Measurements from ENCODE around the gene ZFYVE28.

The ZFYVE28 gene

DNA sequence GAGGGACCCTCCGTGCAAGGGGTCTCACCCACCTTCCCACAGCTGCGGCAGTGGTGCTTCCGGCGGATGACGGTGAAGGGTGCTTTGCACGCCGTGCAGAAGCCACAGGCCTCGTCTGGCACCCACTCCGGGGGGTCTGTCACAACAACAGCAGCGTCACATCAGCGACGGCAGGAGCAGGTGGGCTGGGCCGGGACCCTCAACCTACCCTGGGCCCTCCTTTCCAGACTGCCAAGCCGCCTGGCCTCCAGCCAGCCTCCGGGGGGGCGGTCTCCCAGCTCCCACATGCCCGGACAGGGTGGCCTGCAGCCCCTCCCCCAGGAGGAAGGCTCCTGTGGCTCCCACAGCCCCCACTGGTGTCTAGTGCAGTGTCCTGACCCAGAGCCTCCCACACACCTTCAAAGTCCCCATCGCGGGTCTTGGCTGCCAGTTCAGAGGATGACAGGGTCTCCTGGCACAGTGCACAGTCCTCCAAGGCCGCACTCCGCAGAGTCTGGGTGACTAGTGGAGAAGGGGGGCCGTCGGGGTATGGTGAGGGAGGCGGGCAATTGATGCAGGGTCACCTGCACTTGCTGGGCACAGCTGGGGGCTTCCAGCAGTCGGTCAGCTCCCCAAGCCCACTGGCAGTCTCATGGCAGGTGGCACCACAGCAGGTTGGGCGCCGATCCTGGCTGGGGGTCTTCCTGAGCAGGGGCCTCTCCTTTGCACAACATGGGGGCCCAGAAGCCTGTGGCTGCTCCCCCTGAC lies 147.0 kb downstream of the ZFYVE28 start:
- DNase-seq (ENCODE audit: low spot score), result no peak

DNA sequence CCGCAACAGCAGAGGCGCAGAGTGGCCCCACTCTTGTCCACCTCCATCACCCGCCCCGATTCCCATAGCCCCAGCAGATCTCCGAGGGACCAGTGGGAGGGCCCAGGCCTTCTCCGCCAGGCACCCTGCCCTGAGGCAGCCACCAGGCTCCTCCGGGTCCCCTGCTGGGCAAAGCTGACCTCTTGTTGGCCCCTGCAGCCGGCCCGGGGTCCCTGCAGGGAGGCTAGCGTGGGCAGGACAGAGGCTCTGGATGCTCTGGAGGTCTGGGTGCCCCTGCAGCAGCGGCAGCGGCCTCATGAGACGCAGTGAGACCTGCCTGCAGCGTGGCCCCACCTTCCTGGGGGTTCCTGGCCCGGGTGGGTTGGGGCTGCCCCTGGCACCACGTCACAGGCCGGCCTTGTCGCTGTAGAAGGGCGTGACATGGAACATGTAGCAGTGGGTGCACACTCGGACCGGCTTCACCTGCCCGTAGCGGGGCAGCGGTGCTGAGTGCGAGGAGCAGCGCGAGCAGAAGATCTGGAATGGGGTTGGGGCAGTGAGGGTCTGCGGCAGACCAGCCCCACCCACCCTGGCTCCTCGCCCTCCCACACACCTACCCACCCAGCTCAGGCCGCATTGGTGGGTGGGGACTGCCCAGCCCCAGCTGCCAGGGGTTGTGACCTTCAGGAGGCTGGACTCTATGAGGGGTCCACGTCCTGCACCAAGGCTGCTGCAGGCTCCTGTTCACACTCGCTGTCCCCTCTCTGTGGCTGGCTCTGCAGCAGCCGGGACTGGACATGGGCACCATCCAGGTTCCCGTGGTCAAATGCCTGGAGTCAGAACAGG lies 147.9 kb downstream of the ZFYVE28 start:
- no peak for DNase-seq (ENCODE audit: low spot score)

DNA sequence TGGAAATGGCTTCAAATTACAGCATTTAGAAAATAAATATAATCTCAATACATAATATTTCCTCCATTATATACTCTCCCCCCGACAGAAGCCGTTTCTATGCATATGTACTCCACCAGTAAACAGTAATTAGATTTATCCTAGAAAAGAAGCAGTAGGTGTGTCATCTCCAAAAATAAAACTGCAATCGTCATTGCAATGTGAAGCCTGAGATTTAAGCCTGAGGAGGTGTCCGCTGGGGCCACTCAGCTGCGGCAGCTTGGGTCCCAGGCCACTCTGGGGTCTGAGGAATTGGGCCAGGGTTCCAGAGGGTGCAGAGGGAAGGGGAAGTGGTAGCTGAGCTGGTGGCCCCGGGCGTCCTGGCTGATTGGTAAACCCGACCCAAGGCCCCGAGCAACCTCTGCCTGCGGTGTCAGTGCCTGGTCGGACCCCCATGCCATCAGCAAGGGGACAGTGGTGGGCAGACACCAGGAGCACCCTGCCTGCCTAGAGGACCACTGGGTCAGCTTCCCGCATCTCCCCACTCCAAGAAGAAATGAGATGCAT lies 148.8 kb downstream of the ZFYVE28 start:
- DNase-seq (ENCODE audit: low spot score), result no peak

DNA sequence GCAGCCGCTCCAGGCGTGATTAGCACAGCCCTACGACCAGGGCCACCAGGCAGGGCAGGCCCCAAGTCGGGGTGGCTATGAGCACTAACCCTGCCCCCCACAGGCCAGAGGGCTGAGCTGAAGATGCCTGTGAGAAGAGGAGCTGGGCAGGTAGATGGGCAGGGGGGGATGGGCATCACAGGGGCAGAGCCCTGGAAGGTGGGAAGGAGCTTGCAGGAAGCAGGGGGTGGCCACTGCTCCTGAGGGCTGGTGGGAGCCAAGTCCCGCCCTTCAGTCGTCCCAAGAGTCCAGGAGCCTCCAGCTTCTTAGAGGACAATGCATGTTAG lies 149.3 kb downstream of the ZFYVE28 start:
- DNase-seq (ENCODE audit: low spot score), result no peak

DNA sequence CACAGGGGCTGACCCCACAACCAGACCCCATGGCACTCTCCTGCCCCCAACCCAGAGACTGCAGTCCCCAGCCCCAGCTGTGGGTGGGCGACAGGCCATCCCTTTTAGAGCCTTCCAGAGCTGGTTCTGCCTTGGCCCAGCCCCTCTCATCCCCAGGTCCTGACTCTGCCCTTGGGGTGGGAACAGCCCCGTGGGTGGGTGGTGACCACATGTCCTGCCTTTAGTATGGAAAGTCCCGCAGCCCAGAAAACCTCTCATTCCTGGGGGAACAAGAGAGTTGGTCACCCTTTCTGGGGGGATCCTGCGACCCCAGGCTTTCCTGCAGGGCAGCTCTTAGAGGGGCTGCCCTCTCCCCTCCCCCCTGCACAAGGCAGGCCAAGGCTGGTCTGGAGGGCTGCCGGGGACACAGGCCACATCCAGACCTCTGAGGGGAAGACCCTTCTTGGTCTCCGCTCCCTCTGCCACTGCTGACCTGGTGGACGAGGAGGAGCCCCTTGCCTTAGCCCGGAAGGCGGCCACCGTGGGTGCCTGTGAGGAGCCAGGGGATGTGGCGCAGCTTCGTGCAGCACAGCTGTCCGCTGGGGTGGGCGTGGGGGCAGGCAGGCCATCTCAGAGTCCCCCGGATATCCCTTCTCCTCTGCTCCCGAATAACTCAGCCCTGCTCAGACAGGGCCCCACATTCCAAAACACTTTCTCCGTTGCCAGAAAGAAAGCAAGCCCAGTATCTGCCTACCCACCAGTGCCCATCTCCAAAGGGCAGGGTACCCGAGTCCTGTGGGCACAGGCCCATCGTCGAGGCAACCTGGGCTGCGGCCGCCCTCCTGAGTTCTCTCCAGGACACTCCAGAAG lies 149.9 kb downstream of the ZFYVE28 start:
- DNase-seq (ENCODE audit: low spot score), result no peak

DNA sequence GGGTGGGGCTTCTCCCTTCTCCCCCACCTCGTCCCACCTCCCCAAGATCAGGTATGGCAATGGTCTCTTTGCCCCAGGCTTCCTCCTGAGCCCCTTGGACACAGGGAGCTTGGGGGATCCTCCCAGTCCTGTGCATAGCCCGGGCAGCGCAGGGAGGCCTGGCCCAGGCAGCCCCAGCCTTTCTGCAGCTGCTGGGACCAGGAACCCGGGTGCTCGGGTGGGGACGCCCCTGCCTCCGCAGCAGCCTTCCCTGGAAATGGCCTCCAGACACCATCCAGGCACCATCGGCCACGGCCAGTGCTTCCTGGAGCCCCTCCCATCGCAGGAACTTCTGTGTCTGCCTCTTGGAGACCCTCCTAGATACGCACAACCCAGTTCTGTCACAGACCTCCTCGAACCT lies 150.6 kb downstream of the ZFYVE28 start:
- DNase-seq (ENCODE audit: low spot score), result no peak

DNA sequence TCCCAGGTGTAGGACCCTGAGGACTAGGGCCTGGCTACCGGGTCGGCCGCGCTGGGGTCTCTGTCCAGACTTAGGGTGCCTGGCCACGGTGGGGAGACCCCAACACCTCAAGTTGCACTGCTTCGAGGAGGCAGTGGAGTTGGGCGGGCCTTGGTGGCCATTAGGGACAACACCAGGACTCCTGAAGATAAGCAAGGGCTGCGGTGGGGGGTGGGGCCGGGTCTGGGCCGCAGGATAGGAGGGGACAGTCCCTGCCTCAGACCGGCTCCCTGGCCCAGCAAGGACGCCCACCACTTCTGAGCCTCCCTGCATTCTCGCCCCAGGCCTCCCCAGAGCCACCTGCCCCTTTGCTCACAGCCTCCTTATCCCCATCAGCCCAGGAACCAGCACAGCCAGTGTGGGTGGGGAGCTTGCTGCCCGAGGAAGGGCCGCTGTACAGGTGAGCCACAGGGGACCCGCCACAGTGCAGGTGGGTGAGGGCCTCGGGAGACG lies 151.1 kb downstream of the ZFYVE28 start:
- no peak for DNase-seq (ENCODE audit: low spot score)

DNA sequence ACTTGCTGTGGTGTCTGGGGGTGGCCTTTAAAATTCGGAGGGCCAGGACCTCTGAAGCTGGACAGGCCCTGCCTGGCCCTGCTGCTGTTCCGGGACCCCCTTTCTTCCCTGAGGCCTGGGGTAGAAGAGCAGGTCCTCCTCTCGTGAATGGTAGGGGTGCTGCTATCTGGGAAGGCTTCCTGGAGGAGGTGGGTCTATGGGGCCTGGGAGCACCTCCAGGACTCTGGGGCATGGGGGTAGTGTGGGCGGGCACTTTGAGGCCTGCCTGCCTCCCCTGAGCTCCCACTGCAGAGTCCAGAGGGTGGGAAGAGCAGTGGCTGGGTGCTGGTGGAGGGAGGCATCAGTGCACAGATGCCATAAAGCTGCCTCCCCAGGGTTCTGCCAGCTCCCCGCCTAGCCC lies 151.6 kb downstream of the ZFYVE28 start:
- DNase-seq (ENCODE audit: low spot score), result no peak

DNA sequence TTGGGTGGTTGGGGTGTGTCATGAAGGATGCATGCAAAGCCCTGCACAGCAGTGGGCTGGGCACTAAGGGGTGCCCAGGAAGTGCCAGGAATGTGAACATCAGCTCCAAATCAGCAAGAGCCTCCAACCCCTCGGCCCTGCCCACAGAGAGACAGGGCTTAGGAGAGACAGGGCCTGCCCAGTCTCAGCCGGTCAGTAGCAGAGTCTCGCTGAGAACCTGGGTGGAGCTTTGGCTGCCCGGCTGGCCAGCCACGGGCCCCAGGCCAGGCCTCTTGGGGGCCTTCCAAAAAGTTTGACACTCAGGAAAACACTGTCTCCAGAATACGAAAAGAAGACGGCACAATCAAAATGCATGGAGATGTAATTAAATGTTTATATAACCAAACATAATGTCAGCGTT lies 152.3 kb downstream of the ZFYVE28 start:
- DNase-seq (ENCODE audit: low spot score), result no peak

DNA sequence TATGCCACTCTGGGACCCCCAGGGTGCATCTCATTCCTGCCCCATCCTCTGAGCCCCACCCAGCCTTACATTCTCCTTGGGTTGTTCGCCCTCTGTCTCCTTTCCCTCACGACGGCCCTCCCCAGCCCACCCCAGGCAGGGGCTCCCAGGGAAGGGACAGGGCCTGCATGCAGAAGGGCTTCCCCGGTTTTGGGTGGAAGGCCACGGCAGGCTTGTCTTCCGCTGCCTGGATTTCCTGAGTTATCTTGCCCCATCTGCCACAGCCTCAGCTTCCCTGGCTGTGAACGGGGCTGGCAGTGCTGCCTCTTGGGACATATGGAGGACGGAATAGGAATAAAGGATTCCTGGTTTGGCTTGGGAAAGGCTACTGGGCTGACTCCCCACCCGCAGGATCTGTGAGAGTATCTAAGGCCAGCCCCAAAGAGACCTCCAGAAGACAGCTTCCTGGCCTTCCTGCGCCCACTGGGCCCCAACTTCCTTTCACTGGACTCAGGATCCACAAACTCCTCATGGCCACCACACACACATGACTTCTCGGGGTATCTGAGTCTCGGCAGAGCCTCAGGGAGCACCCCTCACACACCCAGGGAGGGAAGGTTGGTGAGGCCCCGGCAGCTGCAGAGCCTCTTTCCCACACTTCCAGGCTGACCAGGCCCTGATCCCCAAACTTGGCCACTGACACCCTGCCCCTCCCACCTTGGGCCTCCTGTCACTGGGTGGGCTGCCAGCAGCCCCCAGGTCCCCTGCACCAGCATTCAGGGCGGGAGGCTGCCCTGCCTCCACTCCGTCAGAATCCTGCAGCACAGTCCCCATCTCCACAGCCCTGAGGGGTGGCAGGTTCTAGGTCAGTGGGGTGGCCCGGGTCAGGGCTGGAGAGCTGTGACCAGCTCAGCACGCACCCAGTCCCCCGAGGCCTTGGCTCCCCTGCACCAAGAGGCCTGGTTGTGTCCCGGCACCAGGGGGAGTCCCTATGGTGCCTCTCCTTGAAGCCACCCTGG lies 153.0 kb downstream of the ZFYVE28 start:
- DNase-seq (ENCODE audit: low spot score), result no peak

DNA sequence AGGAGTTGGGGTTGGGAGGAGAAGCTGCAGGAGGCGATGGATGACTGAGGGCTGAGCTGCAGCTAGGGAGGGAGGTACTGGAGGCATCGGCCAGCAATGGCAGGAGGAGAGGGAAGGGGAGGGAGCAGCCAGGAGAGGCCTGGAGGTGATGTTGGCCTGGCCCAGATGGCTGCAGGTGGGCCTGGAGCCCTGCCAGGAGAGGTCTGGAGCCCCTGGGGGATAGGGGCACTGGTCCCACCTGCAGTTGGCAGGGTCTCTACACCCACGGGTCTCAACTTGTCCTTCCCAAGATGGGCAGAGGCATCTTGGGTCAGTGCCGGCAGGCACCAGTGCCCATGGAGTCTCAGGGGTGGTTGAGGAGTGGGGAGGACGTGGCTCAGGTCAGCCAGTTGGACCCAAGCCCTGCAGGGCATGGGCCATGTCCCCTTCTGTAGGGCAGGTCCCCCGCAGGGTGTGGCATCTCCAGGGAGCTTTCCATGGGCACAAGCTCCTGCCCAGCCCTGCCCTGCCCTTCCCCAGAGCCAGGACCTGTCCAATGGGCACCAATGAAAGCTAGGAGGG lies 153.9 kb downstream of the ZFYVE28 start:
- DNase-seq (ENCODE audit: low spot score), result no peak

DNA sequence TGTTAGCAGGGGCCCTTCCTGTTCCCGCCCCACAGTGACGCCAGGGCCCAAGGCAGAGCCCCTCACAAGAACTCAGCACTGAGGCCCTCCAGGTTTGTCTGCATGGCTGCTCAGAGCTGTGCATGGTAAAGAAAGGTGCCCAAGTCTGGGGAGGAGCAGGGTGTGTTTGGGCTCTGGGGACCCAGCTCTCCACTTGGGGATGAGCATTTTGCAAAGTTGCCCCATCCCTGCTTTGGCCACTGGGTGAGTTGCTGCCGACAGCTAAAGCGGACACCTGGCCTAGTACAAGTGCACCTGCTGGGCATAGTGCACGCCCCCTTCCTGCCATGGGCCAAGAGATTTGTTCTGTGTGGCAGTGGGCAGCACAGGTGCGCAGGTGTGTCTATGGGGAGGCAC lies 154.5 kb downstream of the ZFYVE28 start:
- no peak for DNase-seq (ENCODE audit: low spot score)

DNA sequence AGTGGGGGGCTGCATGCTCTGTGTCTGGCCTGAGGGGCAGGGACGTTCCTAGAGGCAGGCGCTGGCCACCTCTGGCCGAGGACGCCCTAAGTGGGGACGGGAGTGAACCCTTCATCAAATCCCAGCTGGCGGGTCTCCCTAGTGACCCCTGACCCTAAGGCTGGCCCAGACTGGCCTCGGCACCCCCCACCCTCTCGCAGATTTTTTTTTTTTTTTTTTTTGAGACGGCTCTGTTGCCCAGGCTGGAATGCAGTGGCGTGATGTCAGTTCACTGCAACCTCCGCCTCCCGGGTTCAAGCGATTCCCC lies 155.5 kb downstream of the ZFYVE28 start:
- DNase-seq (ENCODE audit: low spot score), result no peak

DNA sequence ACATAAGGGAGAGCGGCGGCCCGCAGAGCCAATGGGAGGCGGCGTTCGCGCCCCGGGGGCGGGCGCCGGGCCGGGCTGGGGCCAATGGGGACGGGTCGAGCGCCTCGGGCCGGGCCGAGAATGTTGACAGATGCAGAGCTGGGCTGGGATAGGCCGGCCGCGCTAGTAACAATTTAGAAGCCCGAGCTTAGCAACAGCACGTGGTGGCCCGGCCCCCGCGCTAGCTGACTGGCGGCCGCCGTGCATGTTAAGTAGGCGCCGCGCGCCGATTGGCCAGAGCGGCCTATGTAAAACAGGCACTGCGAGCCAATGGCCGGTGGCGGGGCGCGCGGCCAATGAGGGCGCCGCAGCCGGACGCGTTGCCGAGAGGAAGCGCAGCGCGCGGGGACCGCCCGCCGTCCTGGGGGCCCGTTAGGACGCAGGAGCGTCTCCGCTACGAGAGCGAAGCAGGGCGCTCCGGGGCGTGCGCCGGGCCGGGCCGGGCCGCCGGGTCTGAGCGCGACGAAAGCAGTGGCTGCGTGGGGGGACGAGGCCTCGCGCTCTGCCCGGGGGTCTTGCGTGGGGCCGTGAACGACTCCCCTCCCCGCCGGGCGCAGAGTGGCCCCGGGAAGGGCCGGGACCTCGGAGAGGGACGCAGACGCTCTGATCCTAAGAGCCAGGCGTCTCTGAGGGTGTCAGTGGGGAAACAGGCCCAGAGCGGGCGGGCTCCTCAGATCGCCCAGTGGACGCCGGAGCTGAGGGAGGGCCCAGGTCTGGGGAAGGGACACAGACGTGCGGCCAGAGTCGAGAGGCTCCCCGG lies 156.1 kb downstream of the ZFYVE28 start:
- peak; percentile 99 for DNase-seq (ENCODE audit: low spot score)

DNA sequence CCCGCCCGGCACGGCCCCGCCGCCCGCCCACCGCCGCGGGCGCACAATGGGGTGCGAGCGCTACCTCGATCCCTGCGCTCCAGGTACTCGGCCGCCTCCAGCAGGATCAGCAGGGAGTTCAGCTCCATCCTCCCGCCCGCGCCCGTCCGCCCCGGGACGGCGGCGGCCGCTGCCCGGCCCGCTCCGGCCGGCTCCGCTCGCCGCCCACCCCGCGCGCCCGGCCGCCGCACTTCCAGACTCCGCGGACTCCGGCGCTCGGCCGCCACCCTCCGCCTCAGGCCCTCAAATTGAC lies 156.6 kb downstream of the ZFYVE28 start, which contains the start of gene MXD4:
Gene MXD4 (minus strand): TSS at position 257 of the 292 bp plus-strand sequence. CDS start 129 bp downstream, at position 128.
- DNase-seq (ENCODE audit: low spot score), result no peak

DNA sequence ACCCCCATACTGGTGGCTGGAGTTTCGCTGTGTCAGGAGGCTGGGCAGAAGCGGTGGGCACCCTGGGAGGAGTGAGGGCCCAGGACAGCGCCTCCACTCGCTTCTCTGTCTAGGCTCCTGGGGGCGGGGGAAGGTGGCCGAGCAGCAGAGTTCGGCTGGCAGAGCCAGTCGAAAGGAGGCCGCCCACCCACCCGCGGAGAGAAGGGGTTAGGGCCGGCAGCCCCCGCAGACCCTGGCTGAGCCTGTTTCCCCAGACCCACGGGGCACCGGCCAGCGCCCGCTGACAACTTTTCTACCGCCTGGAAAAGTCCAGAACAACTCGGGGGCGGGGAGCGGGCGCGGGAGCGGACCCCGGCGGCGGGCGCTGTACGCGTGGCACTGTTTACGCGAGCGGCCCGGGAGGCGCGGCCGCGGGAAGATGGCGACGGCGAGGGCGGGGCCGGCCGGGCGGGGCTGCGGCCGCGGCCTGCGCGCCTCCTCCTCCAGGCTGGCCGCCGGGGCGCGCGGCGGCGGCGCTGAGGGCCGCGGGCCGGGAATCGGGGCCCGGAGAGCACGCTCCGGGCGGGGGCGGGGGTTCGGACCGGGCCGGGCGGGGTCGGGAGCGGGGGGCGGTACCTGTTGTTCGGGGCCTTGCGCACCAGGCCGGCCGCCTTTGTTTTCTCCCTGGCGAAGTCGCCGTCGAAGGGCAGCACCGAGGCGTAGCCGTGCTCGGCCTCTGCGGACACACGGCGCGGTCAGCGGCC lies 157.2 kb downstream of the ZFYVE28 start:
- DNase-seq (ENCODE audit: low spot score), result peak; percentile 49

DNA sequence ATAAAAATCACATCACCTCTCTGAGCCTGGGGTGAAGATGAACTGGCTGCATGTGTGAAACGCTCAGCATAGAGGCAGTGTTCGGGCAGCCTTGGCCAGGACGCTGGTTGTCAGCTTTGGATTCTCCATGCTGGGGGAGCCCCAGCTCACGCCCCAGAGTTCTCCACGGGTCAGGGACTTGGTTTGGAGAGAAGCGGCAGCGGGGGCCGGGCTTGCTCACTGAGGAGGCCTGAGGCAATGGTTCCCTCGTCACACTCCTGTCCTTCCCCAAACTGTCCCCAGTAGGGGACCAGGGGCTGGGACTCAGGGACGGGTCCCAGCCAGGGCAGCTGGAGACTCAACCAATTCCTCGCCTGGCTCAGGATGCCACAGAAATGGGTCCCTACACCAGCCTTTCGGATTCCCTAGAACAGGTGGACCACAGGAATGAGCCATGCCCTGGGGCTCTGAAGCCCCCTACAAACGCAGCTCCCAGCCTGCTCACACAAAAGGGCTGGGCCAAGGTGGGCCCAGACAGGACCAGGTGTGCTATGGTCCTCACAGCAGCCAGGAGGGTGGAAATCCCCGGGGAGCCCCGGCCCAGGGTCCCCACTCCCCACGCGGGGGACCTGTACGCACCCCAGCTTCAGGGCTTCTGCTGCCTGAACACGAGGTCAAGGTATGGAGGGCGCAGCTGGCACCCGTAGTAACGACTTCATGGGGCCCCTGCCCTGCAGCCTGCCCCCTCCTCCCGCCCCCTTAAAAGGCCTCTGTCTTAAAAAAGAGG lies 157.9 kb downstream of the ZFYVE28 start:
- no peak for DNase-seq (ENCODE audit: low spot score)

DNA sequence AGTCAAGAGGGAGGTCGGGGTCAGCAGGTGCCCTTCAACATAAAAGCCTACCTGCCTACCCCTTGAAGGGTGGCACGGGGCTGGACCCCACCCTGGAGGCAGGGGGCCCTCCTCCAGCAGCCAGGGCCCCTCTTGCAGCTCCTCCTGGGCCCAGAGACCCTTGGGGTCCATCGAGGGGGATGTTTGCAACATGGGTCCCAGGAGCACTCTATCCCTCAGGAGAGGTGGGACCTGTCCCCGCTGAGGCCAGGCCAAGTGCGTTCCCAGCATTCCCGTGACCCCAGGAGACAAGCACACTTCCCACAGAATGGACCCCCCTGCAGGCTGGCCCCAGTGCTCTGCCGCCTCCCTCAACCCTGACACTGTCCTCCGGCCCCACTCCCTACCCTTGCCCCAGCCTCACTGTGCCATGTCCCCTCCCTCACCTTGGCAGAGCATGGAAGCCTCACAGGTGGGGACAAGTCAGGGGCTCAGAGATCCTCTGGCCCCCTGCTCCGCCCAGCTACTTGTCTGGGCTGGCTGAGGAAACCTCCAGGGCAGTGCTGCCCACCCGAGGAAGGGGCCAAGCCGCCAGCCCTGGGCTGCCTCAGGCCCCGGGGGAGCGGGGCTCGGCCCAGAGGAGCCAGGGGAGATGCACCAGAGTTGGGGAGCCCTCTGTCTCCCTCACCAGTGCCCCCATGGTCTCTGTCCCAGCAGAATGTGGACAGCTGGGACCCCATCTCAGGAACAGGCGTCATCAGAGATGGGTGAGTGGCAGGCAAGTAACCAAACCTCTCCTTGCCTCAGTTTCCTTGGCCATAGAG lies 158.7 kb downstream of the ZFYVE28 start:
- no peak for DNase-seq (ENCODE audit: low spot score)
